ENCODE data around the gene PHF23.

The PHF23 gene

GRCh38 chr17:7239091-7240027 lies at the start of gene PHF23:
Gene PHF23, minus strand, starts transcription at chr17:7239457. Its CDS starts 178 bp downstream, at chr17:7239279.
- DNase-seq (ENCODE audit: insufficient read length, low spot score) (peak; percentile 85), FAIRE-seq (peak; percentile 100)

DNA sequence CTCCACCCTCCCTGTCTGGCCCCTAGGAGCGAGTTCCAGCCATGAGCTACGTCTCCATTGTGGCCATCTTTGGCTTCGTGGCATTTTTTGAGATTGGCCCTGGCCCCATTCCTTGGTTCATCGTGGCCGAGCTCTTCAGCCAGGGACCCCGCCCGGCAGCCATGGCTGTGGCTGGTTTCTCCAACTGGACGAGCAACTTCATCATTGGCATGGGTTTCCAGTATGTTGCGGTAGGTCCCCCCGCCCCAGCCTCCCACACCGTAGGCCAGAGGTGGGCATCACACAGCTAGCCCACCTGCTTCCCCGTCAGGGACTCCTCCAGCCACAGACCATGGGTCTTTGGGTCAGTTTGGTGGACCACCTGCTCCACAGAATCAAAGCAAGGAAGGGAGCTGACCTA lies 46.4 kb upstream of the PHF23 start:
- DNase-seq (ENCODE audit: insufficient read length, low spot score) (no peak), FAIRE-seq (no peak)

DNA sequence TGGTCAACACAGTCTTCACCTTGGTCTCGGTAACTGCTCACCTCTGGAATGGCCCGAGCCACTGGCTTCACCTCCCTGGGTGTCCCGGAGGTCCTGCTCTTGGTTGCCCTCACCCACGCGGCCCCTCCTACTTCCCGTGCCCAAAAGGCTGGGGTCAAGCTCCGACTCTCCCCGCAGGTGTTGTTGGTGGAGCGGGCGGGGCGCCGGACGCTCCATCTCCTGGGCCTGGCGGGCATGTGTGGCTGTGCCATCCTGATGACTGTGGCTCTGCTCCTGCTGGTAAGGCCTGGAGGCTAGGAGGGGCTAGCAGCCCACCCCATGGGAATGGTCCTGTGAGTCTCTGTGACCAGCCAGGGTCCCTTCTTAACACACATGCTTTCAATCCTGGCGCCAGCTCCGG lies 45.7 kb upstream of the PHF23 start:
- no peak for DNase-seq (ENCODE audit: insufficient read length, low spot score)
- no peak for FAIRE-seq

GRCh38 chr17:7283471-7284216 lies 44.4 kb upstream of the PHF23 start:
- DNase-seq (ENCODE audit: insufficient read length, low spot score) (no peak), FAIRE-seq (no peak)

DNA sequence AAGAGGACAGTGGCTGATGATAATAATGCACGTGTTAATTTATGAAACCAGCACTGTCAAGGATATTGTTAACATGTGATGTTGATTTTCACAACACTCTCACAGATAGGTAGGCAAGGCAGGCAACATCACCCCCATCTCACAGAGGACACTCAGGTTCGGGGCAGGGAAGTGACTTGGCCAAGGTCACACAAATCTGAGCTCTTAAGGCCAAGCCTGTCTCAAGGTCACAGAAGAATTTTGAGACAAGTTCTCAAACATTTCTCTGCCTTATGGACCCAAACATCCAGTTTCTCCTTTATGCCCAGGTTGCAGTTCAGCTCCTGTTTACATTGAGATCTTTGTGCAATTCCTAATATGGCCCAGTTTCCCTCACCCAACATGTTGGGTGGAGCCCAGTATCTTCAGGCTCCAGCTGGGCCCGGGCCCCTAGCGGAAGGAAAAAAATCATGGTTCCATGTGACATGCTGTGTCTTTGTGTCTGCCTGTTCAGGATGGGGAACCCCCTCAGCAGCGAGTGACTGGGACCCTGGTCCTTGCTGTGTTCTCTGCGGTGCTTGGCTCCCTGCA lies 43.6 kb upstream of the PHF23 start:
- DNase-seq (ENCODE audit: insufficient read length, low spot score) (no peak), FAIRE-seq (no peak)

DNA sequence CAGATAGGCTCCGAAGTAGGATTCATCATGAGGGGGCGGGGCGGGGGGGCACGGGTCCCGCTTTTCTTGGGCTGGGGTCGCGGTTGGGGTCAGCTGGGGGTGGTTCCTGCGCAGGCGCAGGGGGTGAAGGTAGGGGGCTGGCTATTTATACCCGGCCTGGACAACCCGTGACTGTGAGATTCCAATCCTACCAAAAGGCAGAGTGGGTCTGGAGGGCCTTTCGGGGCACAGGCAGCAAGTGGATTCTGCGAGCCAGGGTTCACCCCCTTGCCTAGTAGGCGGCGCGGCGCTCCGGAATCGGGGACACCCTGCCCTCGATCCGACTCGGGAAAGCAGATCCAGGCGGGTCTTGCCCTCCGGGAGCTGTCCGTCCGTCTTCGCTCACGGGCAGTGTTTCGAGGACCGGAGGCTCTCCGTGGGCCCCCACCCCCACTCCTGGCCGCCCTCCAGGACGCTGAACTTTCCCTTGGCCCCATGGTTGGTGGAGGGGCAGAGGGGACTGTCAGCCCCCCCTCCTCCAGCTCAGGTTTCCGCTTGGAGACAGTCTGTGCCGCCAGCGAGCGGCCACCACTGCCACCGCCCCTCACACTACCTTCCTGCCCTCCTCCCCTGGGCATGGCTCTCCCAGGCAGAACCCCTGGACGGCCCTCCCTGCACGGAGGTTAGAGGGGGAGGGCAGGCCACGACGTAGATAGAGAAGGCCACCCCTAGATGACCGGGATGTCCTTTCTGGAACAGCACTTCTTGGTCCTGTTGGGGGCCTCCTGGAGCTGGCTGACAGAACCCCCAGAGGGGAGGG lies 42.9 kb upstream of the PHF23 start:
- DNase-seq (ENCODE audit: insufficient read length, low spot score) (no peak), FAIRE-seq (no peak)

DNA sequence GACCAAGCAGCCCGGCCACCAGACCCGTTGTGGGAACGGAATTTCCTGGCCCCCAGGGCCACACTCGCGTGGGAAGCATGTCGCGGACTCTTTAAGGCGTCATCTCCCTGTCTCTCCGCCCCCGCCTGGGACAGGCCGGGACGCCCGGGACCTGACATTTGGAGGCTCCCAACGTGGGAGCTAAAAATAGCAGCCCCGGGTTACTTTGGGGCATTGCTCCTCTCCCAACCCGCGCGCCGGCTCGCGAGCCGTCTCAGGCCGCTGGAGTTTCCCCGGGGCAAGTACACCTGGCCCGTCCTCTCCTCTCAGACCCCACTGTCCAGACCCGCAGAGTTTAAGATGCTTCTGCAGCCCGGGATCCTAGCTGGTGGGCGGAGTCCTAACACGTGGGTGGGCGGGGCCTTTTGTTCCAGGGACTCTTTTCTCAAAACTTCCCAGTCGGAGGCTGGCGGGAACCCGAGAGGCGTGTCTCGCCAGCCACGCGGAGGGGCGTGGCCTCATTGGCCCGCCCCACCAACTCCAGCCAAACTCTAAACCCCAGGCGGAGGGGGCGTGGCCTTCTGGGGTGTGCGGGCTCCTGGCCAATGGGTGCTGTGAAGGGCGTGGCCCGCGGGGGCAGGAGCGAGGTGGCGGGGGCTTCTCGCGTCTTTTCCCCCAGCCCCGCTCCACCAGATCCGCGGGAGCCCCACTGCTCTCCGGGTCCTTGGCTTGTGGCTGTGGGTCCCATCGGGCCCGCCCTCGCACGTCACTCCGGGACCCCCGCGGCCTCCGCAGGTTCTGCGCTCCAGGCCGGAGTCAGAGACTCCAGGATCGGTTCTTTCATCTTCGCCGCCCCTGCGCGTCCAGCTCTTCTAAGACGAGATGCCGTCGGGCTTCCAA lies 42.1 kb upstream of the PHF23 start, which contains the start of gene SLC2A4:
TSS of gene SLC2A4 (plus strand) at position 645 of the 879 bp plus-strand sequence. CDS start at position 862, 217 bp downstream.
- DNase-seq (ENCODE audit: insufficient read length, low spot score) = peak; percentile 97
- peak; percentile 75 for FAIRE-seq

- peak; percentile 91 for DNase-seq (ENCODE audit: insufficient read length, low spot score)
- peak; percentile 99 for FAIRE-seq
These were observed 41.3 kb upstream of the PHF23 start for GRCh38 chr17:7280519-7281073.

DNA sequence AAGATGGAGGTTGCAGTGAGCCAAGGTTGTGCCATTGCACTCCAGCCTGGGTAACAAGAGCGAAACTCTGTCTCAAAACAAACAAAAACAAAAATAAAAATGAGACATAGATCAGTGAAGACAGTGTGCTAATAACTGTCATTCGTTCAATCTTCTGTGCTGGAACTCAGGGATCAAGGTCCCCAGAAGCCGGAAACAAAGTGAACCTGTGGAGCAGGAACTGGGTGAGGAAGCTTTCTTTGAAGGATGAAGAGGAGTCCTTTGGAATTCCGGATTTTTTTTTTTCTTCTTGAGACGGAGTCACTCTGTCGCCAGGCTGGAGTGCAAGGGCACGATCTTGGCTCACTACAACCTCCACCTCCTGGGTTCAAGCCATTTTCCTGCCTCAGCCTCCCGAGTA lies 40.2 kb upstream of the PHF23 start:
- no peak for FAIRE-seq
- DNase-seq (ENCODE audit: insufficient read length, low spot score) = no peak

GRCh38 chr17:7266784-7267183 lies 27.5 kb upstream of the PHF23 start:
- DNase-seq (ENCODE audit: insufficient read length, low spot score) (no peak), FAIRE-seq (no peak)

- FAIRE-seq (no peak), DNase-seq (ENCODE audit: insufficient read length, low spot score) (no peak)
These were observed 24.5 kb upstream of the PHF23 start for GRCh38 chr17:7263801-7264078.

GRCh38 chr17:7262935-7263800 lies 23.9 kb upstream of the PHF23 start:
- no peak for DNase-seq (ENCODE audit: insufficient read length, low spot score)

GRCh38 chr17:7262192-7262934 lies 23.1 kb upstream of the PHF23 start, which contains the start of gene CLDN7:
Gene CLDN7, minus strand, starts transcription at chr17:7262478. Its CDS starts 435 bp downstream, at chr17:7262043.
- FAIRE-seq (no peak), DNase-seq (ENCODE audit: insufficient read length, low spot score) (no peak)

More at GRCh38 chr17:7262935-7263800, 23.9 kb upstream of the PHF23 start:
- peak; percentile 78 for FAIRE-seq

DNA sequence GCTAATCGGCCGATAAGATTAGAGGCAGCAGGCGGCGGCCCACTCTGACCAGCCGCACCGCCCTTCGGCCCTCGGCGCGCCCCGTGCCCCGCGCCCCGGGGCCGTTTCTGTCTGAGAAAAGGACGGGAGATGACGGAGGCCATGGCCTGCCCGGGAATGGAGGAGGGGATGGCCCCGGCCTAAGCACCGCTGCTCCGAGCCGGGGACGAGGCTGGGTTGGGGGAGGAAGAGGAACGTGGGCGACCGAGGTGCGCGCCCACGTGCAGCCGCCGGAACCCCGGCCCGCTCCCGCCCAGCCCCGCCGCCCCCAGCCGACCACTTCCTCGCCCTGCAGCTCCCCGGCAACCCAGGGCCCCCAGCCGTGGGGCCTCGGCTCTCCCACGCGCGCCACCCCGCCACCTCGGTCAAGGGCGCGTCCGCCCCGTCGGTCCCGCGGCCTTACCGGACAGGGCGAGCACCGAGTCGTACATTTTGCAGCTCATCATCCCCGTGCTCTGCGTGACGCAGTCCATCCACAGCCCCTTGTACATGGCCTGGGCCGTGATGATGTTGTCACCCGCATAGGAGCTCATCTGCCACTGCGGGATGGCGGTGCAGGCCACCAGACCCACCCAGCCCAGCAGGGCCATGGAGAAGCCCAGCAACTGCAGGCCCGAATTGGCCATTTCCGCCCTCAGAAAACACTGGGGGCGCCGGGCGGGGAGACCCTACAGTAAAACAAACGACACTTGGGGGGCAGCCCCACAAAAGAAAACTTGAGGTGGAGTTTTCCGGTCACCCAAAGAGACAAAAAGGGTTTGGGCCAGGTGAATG lies 22.3 kb upstream of the PHF23 start:
- DNase-seq (ENCODE audit: insufficient read length, low spot score) = no peak
- FAIRE-seq = no peak

- peak; percentile 31 for FAIRE-seq
- DNase-seq (ENCODE audit: insufficient read length, low spot score) = no peak
These were observed 21.6 kb upstream of the PHF23 start for GRCh38 chr17:7260651-7261378.

DNA sequence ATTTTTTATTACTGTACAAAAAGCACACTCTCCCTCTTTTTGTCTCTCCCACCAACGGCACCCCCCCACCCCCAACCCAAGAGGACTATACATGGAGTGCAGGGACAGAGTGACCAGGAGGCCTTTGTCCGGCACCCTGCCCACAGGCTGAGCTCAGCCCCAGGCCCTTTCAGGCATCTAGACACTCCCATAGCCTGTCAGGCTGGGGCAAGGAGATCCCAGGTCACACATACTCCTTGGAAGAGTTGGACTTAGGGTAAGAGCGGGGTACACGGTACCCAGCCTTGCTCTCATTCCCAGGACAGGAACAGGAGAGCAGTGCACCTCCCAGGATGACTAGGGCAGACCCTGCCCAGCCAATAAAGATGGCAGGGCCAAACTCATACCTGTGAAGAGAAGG lies 20.9 kb upstream of the PHF23 start:
- DNase-seq (ENCODE audit: insufficient read length, low spot score) (no peak), FAIRE-seq (no peak)
